Neural progenitor cell (in vitro differentiated cells): ENCODE data around the gene FAM174C. TPM values are rescaled to one million over a fixed set of nuclear protein-coding genes. Genes with fewer than 3 reads are reported as not detected.

Experiments used
- DNase-seq: peaks from one replicate; pipeline ENCODE4 v3.0.0-alpha.2; 2016; ENCODE audit warnings: low spot score
- H2AFZ ChIP-seq: fragments of 200-600 bp; sonication (generic); replicated peaks from 2 replicates; pipeline ENCODE4 v1.6.1; 2016; ENCODE audit warnings: antibody characterized with exemption
- H3F3A ChIP-seq: fragments of 200-600 bp; sonication (generic); 2 replicates; pipeline ENCODE4 v1.6.1; 2016; ENCODE audit warnings: antibody characterized with exemption, low read depth
- H3K27ac ChIP-seq: fragments of 200-600 bp; sonication (generic); 2 replicates; pipeline ENCODE4 v1.5.1; 2016; ENCODE audit warnings: mild to moderate bottlenecking
- H3K27me3 ChIP-seq: fragments of 200-600 bp; sonication (generic); 2 replicates; pipeline ENCODE4 v1.6.1; 2016; ENCODE audit warnings: mild to moderate bottlenecking, moderate library complexity
- H3K36me3 ChIP-seq: fragments of 200-600 bp; sonication (generic); 2 replicates; pipeline ENCODE4 v1.5.1; 2016
- H3K4me1 ChIP-seq: fragments of 200-600 bp; sonication (generic); 2 replicates; pipeline ENCODE4 v1.6.1; 2016; ENCODE audit warnings: mixed run types
- H3K4me2 ChIP-seq: fragments of 200-600 bp; sonication (generic); 2 replicates; pipeline ENCODE4 v1.6.1; 2016
- H3K4me3 ChIP-seq: fragments of 200-600 bp; sonication (generic); 2 replicates; pipeline ENCODE4 v1.5.1; 2016
- H3K79me2 ChIP-seq: fragments of 200-600 bp; sonication (generic); 2 replicates; pipeline ENCODE4 v1.6.1; 2016; ENCODE audit warnings: low read depth
- H3K9ac ChIP-seq: fragments of 200-600 bp; sonication (generic); 2 replicates; pipeline ENCODE4 v1.6.1; 2016
- H3K9me3 ChIP-seq: fragments of 200-600 bp; sonication (generic); 2 replicates; pipeline ENCODE4 v1.5.1; 2016; ENCODE audit warnings: low read depth
- H4K20me1 ChIP-seq: fragments of 200-600 bp; sonication (generic); 2 replicates; pipeline ENCODE4 v1.6.1; 2016; ENCODE audit warnings: low read depth
- H3K27ac Mint-ChIP-seq: 3 replicates; pipeline ENCODE4 v1.8.0; 2021; ENCODE audit warnings: mixed read lengths
- H3K27me3 Mint-ChIP-seq: 2 replicates; pipeline ENCODE4 v1.8.0; 2022; ENCODE audit warnings: low read depth, mild to moderate bottlenecking, inconsistent platforms, moderate library complexity, mixed read lengths; ENCODE audit not compliant: insufficient read depth
- H3K36me3 Mint-ChIP-seq: 3 replicates; pipeline ENCODE4 v1.8.0; 2021; ENCODE audit warnings: mixed read lengths
- H3K4me1 Mint-ChIP-seq: 3 replicates; pipeline ENCODE4 v1.8.0; 2021; ENCODE audit warnings: mixed read lengths
- H3K4me3 Mint-ChIP-seq: 3 replicates; pipeline ENCODE4 v1.8.0; 2021; ENCODE audit warnings: mild to moderate bottlenecking, moderate library complexity, mixed read lengths
- H3K9me3 Mint-ChIP-seq: 3 replicates; pipeline ENCODE4 v1.8.0; 2020; ENCODE audit warnings: mixed read lengths
- CTCF ChIP-seq: fragments of 200-600 bp; sonication (generic); IDR thresholded peaks from 2 replicates; pipeline ENCODE4 v1.5.1; 2017; ENCODE audit warnings: antibody characterized with exemption, mild to moderate bottlenecking
- EZH2 ChIP-seq: fragments of 200-600 bp; sonication (generic); IDR thresholded peaks from 2 replicates; pipeline ENCODE4 v1.6.1; 2017; ENCODE audit warnings: antibody characterized with exemption, mild to moderate bottlenecking, moderate library complexity
- EZH2phosphoT487 ChIP-seq: fragments of 200-600 bp; sonication (generic); IDR thresholded peaks from 2 replicates; pipeline ENCODE4 v1.6.1; 2017; ENCODE audit warnings: antibody characterized with exemption
- total RNA-seq: library from RNA; depleted of rRNA; stranded (reverse); fragments of >200 nt; gene quantifications from 2 replicates; pipeline ENCODE4 v1.2.3, GENCODE V29; 2015; ENCODE audit warnings: low replicate concordance

Gene FAM174C
- total RNA-seq, 1 donor from 2014 or later, result 4.8 TPM

- Histone ChIP-seq H3K4me2 (peak overlapping the region; percentile 85), H3K36me3 (peaks cover 5% of the 10 kb centered on the region), H4K20me1 (peaks cover 54% of the 10 kb centered on the region), H3F3A (peaks cover 72% of the 10 kb centered on the region), H3K27ac (no peak overlapping the region), H3K9ac (peak overlapping the region; percentile 16), H3K27me3 (no peaks in the 10 kb centered on the region), H3K4me1 (peaks cover 27% of the 10 kb centered on the region), H3K4me3 (peak overlapping the region; percentile 61), H3K79me2 (peaks cover 42% of the 10 kb centered on the region), H2AFZ (no peak overlapping the region), H3K9me3 (no peaks in the 10 kb centered on the region)
- peaks cover 25% of the 10 kb centered on the region for H3K36me3 Mint-ChIP-seq
- H3K9me3 Mint-ChIP-seq, result no peaks in the 10 kb centered on the region
- peaks cover 42% of the 10 kb centered on the region for H3K4me1 Mint-ChIP-seq
- peak overlapping the region; percentile 88 for H3K4me3 Mint-ChIP-seq
- DNase-seq, result no peak
- TF ChIP-seq EZH2 (no peak), CTCF (no peak), EZH2phosphoT487 (no peak)
- no peak overlapping the region for H3K27ac Mint-ChIP-seq
- peaks cover 16% of the 10 kb centered on the region for H3K27me3 Mint-ChIP-seq
Observed at GRCh38 chr19:1275976-1276627, 772 bp downstream of the FAM174C start.

GRCh38 chr19:1276628-1277022 lies 1.3 kb downstream of the FAM174C start:
- peaks cover 15% of the 10 kb centered on the region for H3K27me3 Mint-ChIP-seq
- Histone ChIP-seq H3K79me2 (peaks cover 37% of the 10 kb centered on the region), H4K20me1 (peaks cover 49% of the 10 kb centered on the region), H3K27ac (no peak overlapping the region), H3K27me3 (no peaks in the 10 kb centered on the region), H3K4me1 (peaks cover 26% of the 10 kb centered on the region), H3K36me3 (peaks cover 5% of the 10 kb centered on the region), H3K4me3 (peak overlapping the region; percentile 61), H2AFZ (no peak overlapping the region), H3K4me2 (peak overlapping the region; percentile 85), H3K9me3 (no peaks in the 10 kb centered on the region), H3F3A (peaks cover 67% of the 10 kb centered on the region), H3K9ac (no peak overlapping the region)
- H3K4me3 Mint-ChIP-seq, result peak overlapping the region; percentile 88
- H3K27ac Mint-ChIP-seq, result no peak overlapping the region
- peaks cover 22% of the 10 kb centered on the region for H3K36me3 Mint-ChIP-seq
- peaks cover 38% of the 10 kb centered on the region for H3K4me1 Mint-ChIP-seq
- no peak for DNase-seq
- H3K9me3 Mint-ChIP-seq, result no peaks in the 10 kb centered on the region
- no peak for TF ChIP-seq CTCF
- TF ChIP-seq EZH2phosphoT487, result no peak
- TF ChIP-seq EZH2, result no peak

- peak overlapping the region; percentile 88 for H3K4me3 Mint-ChIP-seq
- Histone ChIP-seq H4K20me1 (peaks cover 44% of the 10 kb centered on the region), H3K36me3 (peaks cover 3% of the 10 kb centered on the region), H3K79me2 (peaks cover 33% of the 10 kb centered on the region), H2AFZ (no peak overlapping the region), H3K27me3 (no peaks in the 10 kb centered on the region), H3K27ac (no peak overlapping the region), H3K4me1 (peaks cover 26% of the 10 kb centered on the region), H3K9me3 (no peaks in the 10 kb centered on the region), H3F3A (peaks cover 63% of the 10 kb centered on the region), H3K4me3 (no peak overlapping the region), H3K9ac (no peak overlapping the region), H3K4me2 (no peak overlapping the region)
- no peak for DNase-seq
- peaks cover 19% of the 10 kb centered on the region for H3K36me3 Mint-ChIP-seq
- H3K9me3 Mint-ChIP-seq, result no peaks in the 10 kb centered on the region
- H3K4me1 Mint-ChIP-seq, result peaks cover 36% of the 10 kb centered on the region
- H3K27ac Mint-ChIP-seq, result no peak overlapping the region
- no peak for TF ChIP-seq EZH2
- no peak for TF ChIP-seq EZH2phosphoT487
- no peak for TF ChIP-seq CTCF
- H3K27me3 Mint-ChIP-seq, result peaks cover 15% of the 10 kb centered on the region
Observed at GRCh38 chr19:1277061-1277460, 1.7 kb downstream of the FAM174C start.
